A549 (cell line): ENCODE measurements around the gene SCGB1A1.

Experiments
- CBX2 ChIP-seq: fragments of 200-600 bp; sonication (generic); IDR thresholded peaks from 2 replicates; pipeline ENCODE4 v1.6.1; 2016; ENCODE audit warnings: low read depth, mild to moderate bottlenecking, borderline replicate concordance
- MYC ChIP-seq: IDR thresholded peaks from 2 replicates; pipeline ENCODE4 v1.6.1; 2012; ENCODE audit warnings: mild to moderate bottlenecking, inconsistent platforms, low read length, improper control_type of control experiment, borderline replicate concordance
- POLR2A ChIP-seq: IDR thresholded peaks from 2 replicates; pipeline ENCODE4 v1.6.1; 2012; ENCODE audit warnings: mild to moderate bottlenecking, low read length
- SMC3 ChIP-seq: fragments of >200 bp; sonication (Bioruptor Twin); formaldehyde crosslinking; IDR thresholded peaks from 3 replicates; pipeline ENCODE4 v1.6.1; 2018; ENCODE audit warnings: inconsistent platforms
- ZNF302 ChIP-seq: fragments of 250-450 bp; sonication (Bioruptor Pico); IDR thresholded peaks from 2 replicates; pipeline ENCODE4 v1.9.0; 2021; ENCODE audit warnings: inconsistent platforms, mild to moderate bottlenecking, moderate library complexity
- ZSCAN20 ChIP-seq: fragments of 250-450 bp; sonication (Bioruptor Pico); IDR thresholded peaks from 2 replicates; pipeline ENCODE4 v1.8.0; 2022; ENCODE audit warnings: mild to moderate bottlenecking, moderate library complexity
- TF ChIP-seq, protein P1 (sequence below): fragments of >200 bp; sonication (Bioruptor Twin); formaldehyde crosslinking; IDR thresholded peaks from 3 replicates; pipeline ENCODE4 v1.5.1; 2016

DNA sequence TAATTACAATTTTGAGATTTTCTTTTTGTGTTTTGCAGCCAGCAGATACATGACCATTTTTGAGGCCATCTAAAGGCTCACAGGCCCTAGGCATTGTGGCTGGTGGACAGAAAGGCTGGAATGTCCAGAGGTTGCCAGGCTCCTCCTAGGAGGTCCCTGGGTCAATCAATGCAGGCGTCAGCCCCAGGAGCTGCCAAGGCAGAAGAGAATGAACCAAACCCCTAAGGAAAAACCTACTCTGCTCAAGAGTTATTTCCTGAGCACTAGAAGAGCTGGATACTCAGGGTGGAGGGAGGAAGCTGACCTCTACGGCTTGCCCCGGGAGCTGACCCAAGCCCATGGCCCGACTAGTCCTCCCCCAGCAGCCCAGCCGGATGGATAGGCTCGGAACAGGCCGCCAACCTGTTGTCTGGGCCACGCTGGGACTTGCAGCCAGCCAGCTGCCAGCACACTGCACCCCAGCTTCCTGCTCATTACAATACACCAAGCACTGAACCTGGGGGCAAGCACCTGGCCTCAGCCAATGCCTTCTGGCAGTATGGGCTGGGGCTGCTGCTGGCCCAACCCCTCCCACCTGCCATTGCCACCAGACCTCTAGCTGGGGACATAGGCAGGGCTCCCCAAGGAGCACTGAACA is 5.7 kb upstream of the SCGB1A1 start:
- TF ChIP-seq POLR2A (no peak), SMC3 (no peak), ZSCAN20 (CRISPR knock-in tag) (no peak), ZNF302 (CRISPR knock-in tag) (no peak), CBX2 (no peak), MYC (no peak)
- TF ChIP-seq, protein P1, sequence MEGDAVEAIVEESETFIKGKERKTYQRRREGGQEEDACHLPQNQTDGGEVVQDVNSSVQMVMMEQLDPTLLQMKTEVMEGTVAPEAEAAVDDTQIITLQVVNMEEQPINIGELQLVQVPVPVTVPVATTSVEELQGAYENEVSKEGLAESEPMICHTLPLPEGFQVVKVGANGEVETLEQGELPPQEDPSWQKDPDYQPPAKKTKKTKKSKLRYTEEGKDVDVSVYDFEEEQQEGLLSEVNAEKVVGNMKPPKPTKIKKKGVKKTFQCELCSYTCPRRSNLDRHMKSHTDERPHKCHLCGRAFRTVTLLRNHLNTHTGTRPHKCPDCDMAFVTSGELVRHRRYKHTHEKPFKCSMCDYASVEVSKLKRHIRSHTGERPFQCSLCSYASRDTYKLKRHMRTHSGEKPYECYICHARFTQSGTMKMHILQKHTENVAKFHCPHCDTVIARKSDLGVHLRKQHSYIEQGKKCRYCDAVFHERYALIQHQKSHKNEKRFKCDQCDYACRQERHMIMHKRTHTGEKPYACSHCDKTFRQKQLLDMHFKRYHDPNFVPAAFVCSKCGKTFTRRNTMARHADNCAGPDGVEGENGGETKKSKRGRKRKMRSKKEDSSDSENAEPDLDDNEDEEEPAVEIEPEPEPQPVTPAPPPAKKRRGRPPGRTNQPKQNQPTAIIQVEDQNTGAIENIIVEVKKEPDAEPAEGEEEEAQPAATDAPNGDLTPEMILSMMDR: no peak
